Glomerular visceral epithelial cell (primary cell): ENCODE data around the gene PDXDC1.
"Not testable (repeated sequence)": the region's sequence is repeated elsewhere in the genome, so short reads cannot be mapped to it uniquely, and the experiment has no call there.

Experiments used
- DNase-seq: peaks from one replicate; pipeline ENCODE4 v3.0.0-alpha.2; 2016; ENCODE audit errors: extremely low spot score

The PDXDC1 gene, protein sequence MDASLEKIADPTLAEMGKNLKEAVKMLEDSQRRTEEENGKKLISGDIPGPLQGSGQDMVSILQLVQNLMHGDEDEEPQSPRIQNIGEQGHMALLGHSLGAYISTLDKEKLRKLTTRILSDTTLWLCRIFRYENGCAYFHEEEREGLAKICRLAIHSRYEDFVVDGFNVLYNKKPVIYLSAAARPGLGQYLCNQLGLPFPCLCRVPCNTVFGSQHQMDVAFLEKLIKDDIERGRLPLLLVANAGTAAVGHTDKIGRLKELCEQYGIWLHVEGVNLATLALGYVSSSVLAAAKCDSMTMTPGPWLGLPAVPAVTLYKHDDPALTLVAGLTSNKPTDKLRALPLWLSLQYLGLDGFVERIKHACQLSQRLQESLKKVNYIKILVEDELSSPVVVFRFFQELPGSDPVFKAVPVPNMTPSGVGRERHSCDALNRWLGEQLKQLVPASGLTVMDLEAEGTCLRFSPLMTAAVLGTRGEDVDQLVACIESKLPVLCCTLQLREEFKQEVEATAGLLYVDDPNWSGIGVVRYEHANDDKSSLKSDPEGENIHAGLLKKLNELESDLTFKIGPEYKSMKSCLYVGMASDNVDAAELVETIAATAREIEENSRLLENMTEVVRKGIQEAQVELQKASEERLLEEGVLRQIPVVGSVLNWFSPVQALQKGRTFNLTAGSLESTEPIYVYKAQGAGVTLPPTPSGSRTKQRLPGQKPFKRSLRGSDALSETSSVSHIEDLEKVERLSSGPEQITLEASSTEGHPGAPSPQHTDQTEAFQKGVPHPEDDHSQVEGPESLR

DNA sequence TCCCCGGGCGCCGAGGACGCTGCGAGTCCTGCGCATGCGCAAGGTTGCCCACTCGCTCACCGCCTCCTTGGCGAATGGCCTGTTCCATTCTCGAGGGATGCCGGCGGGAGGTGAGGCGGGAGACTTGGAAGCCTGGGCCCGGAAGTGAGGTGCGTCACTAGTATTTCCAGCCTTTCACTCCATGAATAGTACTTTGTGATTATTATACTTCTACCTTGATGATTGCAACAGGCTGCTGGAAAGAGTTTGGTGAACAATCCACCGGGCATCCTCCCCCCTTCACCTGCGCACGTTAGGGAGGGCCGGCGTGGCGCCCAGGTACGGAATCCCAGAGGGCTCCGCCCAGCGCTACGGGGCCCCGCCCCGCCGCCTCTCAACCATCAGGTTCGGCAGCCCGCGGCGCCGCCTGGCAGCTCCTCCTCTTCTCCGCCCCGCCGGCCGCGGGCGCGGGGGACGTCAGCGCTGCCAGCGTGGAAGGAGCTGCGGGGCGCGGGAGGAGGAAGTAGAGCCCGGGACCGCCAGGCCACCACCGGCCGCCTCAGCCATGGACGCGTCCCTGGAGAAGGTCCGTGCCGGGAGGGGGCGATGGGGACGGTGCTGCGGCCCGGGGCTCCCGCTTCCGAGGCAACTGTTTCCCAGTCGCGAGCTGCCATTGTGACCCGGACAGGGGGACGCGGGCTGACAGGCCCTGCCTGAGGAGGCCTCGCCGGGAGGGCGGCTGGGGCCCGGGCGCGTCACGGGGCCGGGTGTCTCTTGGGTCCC, at the start of gene PDXDC1:
PDXDC1 (plus strand) TSS at position 371 of the 762 bp plus-strand sequence; CDS start at position 545, 174 bp downstream.
- peak; percentile 97 for DNase-seq

DNA sequence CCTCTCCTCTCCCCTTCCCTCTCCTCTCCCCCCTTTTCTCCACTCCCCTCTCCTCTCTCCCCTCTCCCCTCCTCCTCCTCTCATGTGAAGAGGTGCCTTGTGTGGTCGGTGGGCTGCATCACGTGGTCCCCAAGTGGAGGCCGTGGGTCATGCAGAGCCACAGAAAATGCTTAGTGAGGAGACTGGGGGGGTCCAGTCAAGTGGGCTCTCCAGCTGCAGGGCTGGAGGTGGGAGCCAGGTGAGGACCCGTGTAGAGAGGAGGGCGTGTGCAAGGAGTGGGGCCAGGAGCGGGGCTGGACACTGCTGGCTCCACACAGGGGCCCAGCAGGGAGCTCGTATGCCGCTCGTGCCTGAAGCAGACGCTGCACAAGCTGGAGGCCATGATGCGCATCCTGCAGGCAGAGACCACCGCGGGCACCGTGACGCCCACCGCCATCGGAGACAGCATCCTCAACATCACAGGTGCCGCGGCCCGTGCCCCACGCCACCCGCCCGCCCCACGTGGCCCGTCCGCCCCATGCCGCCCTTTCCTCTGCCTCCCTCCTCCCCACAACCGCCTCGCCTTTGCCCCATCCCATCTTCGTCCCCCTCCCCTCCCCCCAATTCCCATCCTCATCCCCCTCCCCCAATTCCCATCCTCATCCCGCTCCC, 46.6 kb upstream of the PDXDC1 start:
- DNase-seq = not testable (repeated sequence)

- DNase-seq = not testable (repeated sequence)
These were observed 45.6 kb upstream of the PDXDC1 start for GRCh38 chr16:14929176-14929575.

- DNase-seq = not testable (repeated sequence)
These were observed 44.6 kb upstream of the PDXDC1 start for GRCh38 chr16:14930246-14930645.

DNA sequence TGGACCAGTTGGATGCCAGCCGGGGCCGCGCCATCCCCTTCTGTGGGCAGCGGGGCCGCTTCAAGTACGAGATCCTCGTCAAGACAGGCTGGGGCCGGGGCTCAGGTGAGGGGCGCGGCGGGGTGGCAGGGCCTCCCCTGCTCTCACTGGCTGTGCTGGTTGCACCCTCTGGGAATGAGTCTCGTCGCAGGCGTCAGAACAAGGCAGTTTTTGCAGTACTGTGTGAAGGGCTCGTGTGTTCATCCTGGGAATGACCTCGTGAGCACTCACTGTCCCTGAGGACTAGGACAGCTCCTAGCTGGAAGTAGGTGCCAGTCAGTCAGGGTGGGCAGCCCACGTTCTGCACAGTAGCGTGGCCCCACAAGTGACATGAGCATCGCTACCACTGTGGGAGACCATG, 43.9 kb upstream of the PDXDC1 start:
- DNase-seq = not testable (repeated sequence)

- not testable (repeated sequence) for DNase-seq
These were observed 42.0 kb upstream of the PDXDC1 start for GRCh38 chr16:14932581-14933375.

DNA sequence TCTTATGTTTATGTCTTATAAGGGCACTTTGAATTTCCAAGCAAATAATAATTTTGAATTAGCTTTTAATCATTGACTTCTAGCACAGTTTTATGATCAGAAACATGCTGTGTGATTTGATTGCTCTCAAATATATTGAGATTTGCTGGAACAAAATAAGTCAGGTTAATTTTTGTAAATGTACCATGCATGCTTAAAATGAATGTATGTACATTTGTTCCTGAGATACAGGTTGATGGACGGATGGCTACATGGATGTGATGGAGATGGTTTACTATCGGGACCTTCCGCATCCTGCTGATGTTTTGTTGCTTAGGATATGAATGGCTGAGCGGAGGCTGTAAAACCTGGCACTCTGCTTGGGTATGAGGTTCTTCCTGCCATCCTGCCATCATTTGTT, 37.7 kb upstream of the PDXDC1 start, which contains the start of gene NPIPA1:
NPIPA1 (plus strand) TSS at position 301 of the 400 bp plus-strand sequence; CDS start at position 301, 0 bp downstream.
- DNase-seq = not testable (repeated sequence)

GRCh38 chr16:14937994-14938393, 36.8 kb upstream of the PDXDC1 start:
- not testable (repeated sequence) for DNase-seq

- DNase-seq = not testable (repeated sequence)
These were observed 32.1 kb upstream of the PDXDC1 start for GRCh38 chr16:14942686-14943085.

- DNase-seq = no peak
These were observed 19.1 kb upstream of the PDXDC1 start for GRCh38 chr16:14955546-14956231.

- DNase-seq = no peak
These were observed 17.1 kb upstream of the PDXDC1 start for GRCh38 chr16:14957576-14958322.

DNA sequence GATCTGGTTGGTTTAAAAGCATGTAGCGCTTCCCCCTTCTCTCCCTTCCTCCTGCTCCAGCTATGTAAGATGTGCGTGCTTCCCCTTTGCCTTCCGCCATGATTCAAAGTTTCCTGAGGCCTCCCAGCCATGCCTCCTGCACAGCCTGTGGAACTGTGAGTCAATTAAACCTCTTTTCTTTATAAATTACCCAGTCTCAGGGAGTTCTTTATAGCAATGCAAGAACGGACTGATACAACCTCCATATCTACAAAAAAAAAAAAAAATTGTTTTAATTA, 16.6 kb upstream of the PDXDC1 start:
- DNase-seq = no peak

- no peak for DNase-seq
These were observed 15.9 kb upstream of the PDXDC1 start for GRCh38 chr16:14958970-14959369.

- no peak for DNase-seq
These were observed 13.2 kb upstream of the PDXDC1 start for GRCh38 chr16:14961405-14962186.

- DNase-seq = no peak
These were observed 11.3 kb upstream of the PDXDC1 start for GRCh38 chr16:14963281-14964173.

GRCh38 chr16:14965328-14965727, 9.5 kb upstream of the PDXDC1 start:
- DNase-seq = no peak

GRCh38 chr16:14969795-14970194, 5.0 kb upstream of the PDXDC1 start:
- not testable (repeated sequence) for DNase-seq
